HEK293T (cell line): Measurements from ENCODE around the gene C2CD4A.

ENCODE experiments used
- BHLHE40 ChIP-seq: fragments of 450-650 bp; IDR thresholded peaks from 2 replicates; pipeline ENCODE4 v1.6.1; 2016; ENCODE audit warnings: mild to moderate bottlenecking, moderate library complexity, borderline replicate concordance
- CTBP1 ChIP-seq: fragments of 450-650 bp; IDR thresholded peaks from 2 replicates; pipeline ENCODE4 v1.6.1; 2016; ENCODE audit warnings: borderline replicate concordance
- FOXA1 ChIP-seq: fragments of 450-650 bp; IDR thresholded peaks from 2 replicates; pipeline ENCODE4 v1.6.1; 2016; ENCODE audit warnings: mild to moderate bottlenecking
- FOXK2 ChIP-seq: fragments of 450-650 bp; IDR thresholded peaks from 2 replicates; pipeline ENCODE4 v1.6.1; 2016; ENCODE audit warnings: mild to moderate bottlenecking
- HDGF ChIP-seq: fragments of 450-650 bp; IDR thresholded peaks from 2 replicates; pipeline ENCODE4 v1.6.1; 2017; ENCODE audit warnings: antibody characterized with exemption, borderline replicate concordance
- L3MBTL2 ChIP-seq: fragments of 450-650 bp; conservative IDR thresholded peaks from 2 replicates; pipeline ENCODE4 v1.6.1; 2016; ENCODE audit warnings: mild to moderate bottlenecking
- LEF1 ChIP-seq: fragments of 450-650 bp; IDR thresholded peaks from 2 replicates; pipeline ENCODE4 v1.6.1; 2017; ENCODE audit warnings: mild to moderate bottlenecking, borderline replicate concordance
- PKNOX1 ChIP-seq: fragments of 450-650 bp; IDR thresholded peaks from 2 replicates; pipeline ENCODE4 v1.6.1; 2016
- SP1 ChIP-seq: fragments of 450-650 bp; IDR thresholded peaks from 2 replicates; pipeline ENCODE4 v1.6.1; 2017
- SUZ12 ChIP-seq: fragments of 450-650 bp; IDR thresholded peaks from 2 replicates; pipeline ENCODE4 v1.6.1; 2016; ENCODE audit warnings: mild to moderate bottlenecking
- TARDBP ChIP-seq: fragments of 450-650 bp; IDR thresholded peaks from 2 replicates; pipeline ENCODE4 v1.6.1; 2016
- ZNF384 ChIP-seq: fragments of 450-650 bp; IDR thresholded peaks from 2 replicates; pipeline ENCODE4 v1.6.1; 2016

- TF ChIP-seq ZNF384 (no peak), PKNOX1 (no peak), TARDBP (no peak), SP1 (no peak), BHLHE40 (no peak), L3MBTL2 (no peak), LEF1 (no peak), FOXA1 (no peak), HDGF (no peak), CTBP1 (no peak), SUZ12 (no peak), FOXK2 (no peak)
These were observed 5.0 kb downstream of the C2CD4A start for GRCh38 chr15:62071711-62072308.
